NB4 (cell line): ENCODE measurements around the gene MRPS26.

Experiments
- DNase-seq: peaks from one replicate; pipeline ENCODE4 v3.0.0; 2010; ENCODE audit warnings: low read depth
- H3K4me3 ChIP-seq: one replicate; pipeline ENCODE4 v1.5.1; 2011; ENCODE audit warnings: mild to moderate bottlenecking, low read depth, low read length, moderate library complexity
- MYC ChIP-seq: IDR thresholded peaks from 2 replicates; pipeline ENCODE4 v1.6.1; 2011; ENCODE audit warnings: low read depth, low read length
- POLR2A ChIP-seq: IDR thresholded peaks from 2 replicates; pipeline ENCODE4 v1.6.1; 2011; ENCODE audit warnings: mild to moderate bottlenecking; ENCODE audit not compliant: insufficient read length; ENCODE audit errors: extremely low read depth
- TF ChIP-seq, protein P1 (sequence below): IDR thresholded peaks from one replicate; pipeline ENCODE4 v1.5.1; 2012; ENCODE audit warnings: low read depth, low read length
- TF ChIP-seq, protein P2 (sequence below): IDR thresholded peaks from 2 replicates; pipeline ENCODE4 v1.6.1; 2011; ENCODE audit warnings: low read depth, low read length

Gene MRPS26

DNA sequence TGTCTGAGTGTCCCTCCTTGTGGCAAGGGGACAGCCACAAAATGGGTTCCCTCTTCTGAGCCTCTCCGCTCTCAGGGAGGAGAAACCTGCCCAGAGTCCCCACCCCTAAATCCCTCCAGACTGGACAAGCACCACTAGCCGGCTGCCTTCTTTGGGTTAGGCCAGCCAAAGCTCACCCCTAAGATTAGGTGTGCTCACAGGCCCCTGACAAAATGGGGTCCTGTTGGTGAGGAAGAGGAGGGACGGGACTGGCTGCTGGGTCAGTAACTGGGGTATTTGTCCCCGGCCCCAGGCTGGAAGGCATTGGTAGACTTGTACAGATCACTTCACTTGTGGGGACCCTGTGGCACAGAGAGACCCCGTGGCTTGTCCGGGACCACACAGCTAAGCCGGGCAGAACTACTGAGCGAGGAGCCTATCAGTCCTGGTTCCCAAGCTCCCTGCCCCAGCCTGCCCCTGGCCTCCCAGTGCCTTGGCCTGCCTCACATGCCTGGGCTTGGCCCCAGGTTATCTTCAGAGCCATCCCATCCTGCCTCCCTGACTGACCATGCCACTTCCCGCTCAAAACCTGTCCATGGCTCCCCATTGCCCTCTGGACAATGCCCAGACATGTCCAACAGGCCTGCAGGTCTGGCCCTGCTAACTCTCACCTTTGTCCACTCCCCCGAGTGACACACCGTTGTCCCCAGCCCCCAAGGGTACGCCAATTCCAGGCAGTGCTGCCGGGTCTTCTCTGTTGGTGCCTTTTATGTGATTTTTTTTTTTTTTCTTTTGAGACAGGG is 49.2 kb downstream of the MRPS26 start:
- no peak overlapping the region for H3K4me3 ChIP-seq
- TF ChIP-seq, protein P1, sequence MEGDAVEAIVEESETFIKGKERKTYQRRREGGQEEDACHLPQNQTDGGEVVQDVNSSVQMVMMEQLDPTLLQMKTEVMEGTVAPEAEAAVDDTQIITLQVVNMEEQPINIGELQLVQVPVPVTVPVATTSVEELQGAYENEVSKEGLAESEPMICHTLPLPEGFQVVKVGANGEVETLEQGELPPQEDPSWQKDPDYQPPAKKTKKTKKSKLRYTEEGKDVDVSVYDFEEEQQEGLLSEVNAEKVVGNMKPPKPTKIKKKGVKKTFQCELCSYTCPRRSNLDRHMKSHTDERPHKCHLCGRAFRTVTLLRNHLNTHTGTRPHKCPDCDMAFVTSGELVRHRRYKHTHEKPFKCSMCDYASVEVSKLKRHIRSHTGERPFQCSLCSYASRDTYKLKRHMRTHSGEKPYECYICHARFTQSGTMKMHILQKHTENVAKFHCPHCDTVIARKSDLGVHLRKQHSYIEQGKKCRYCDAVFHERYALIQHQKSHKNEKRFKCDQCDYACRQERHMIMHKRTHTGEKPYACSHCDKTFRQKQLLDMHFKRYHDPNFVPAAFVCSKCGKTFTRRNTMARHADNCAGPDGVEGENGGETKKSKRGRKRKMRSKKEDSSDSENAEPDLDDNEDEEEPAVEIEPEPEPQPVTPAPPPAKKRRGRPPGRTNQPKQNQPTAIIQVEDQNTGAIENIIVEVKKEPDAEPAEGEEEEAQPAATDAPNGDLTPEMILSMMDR: no peak
- TF ChIP-seq, protein P2, sequence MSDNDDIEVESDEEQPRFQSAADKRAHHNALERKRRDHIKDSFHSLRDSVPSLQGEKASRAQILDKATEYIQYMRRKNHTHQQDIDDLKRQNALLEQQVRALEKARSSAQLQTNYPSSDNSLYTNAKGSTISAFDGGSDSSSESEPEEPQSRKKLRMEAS: no peak
- no peak for TF ChIP-seq POLR2A
- no peak for TF ChIP-seq MYC
- DNase-seq: no peak
